ENCODE results near the gene ZNF775. TPM values are rescaled to one million over a fixed set of nuclear protein-coding genes. Genes with fewer than 3 reads are reported as not detected.

ZNF775 gene
- total and polyA plus RNA-seq, 2 of the 13 experiments (the other 11 are each of a cell fraction or from before 2014, with no cell fraction given): 3.1 to 3.2 TPM

GRCh38 chr7:150346922-150347321 is 32.2 kb upstream of the ZNF775 start:
- Histone ChIP-seq H2AFZ (ENCODE audit: low read length) (no peak overlapping the region), H3K9ac (ENCODE audit: insufficient read depth, low read depth, low read length) (no peak overlapping the region), H4K20me1 (ENCODE audit: insufficient read depth, low read length) (no peaks in the 10 kb centered on the region), H3K27me3 (ENCODE audit: control insufficient read depth in 1 of 2, insufficient read depth in 2 of 2, low read length in 2 of 2) (no peaks in the 10 kb centered on the region; a peak in 1 of 5 replicates), H3K27ac (ENCODE audit: extremely low read length, insufficient read depth, low read length) (no peak overlapping the region), H3K36me3 (replicated peaks in 1 of 2; ENCODE audit: control insufficient read depth in 1 of 2, insufficient read depth in 2 of 2, low read length in 2 of 2) (no peaks in the 10 kb centered on the region), H3K4me3 (replicated peaks in 1 of 3; ENCODE audit: insufficient read depth in 1 of 3, low read depth in 2 of 3, low read length in 3 of 3) (no peak overlapping the region), H3K9me3 (ENCODE audit: low read length) (no peaks in the 10 kb centered on the region), H3K79me2 (ENCODE audit: insufficient read depth, low read length) (no peaks in the 10 kb centered on the region), H3K4me1 (ENCODE audit: insufficient read depth, low read length) (peaks cover 23% of the 10 kb centered on the region), H3K4me2 (ENCODE audit: low read depth, low read length) (no peak overlapping the region)
- FAIRE-seq: no peak
- in situ Hi-C loops (cut with HindIII; ENCODE audit: extremely low pct_ligation_motif_present, low pct_unique_long_range_greater_than_20kb): no loop called here
- ATAC-seq: no peak
- POLR2A ChIA-PET: interaction anchor here (0.9 to 2.1 kb wide), 2 partner anchors 8 to 21 kb away, joined by 4 to 8 read pairs; partner anchors contain the start of gene REPIN1
- no peak for DNase-seq (ENCODE audit: low spot score)
- intact Hi-C loops (cut with micrococcal nuclease; ENCODE audit: unreplicated experiment): no loop called here
- 84% methylated on average over 5 of the region's 5 CpGs for WGBS (ENCODE audit: low lambda C conversion rate)
- BruUV-seq (replicated peaks): no TSS peak
- no peak for TF ChIP-seq POLR2AphosphoS5 (IDR thresholded peaks at IDR 0.05; ENCODE audit: low read depth, low read length)
- TF ChIP-seq HNRNPK (IDR thresholded peaks at IDR 0.05; ENCODE audit: low read depth, low read length, poor library complexity, severe bottlenecking): peak; percentile 66
- CTCF ChIA-PET (ENCODE audit: low intra/inter-chr PET ratio, low total read pairs): no interaction called here

- Histone ChIP-seq H4K20me1 (ENCODE audit: insufficient read depth, low read length) (no peaks in the 10 kb centered on the region), H3K9me3 (ENCODE audit: low read length) (no peaks in the 10 kb centered on the region), H3K27ac (ENCODE audit: extremely low read length, insufficient read depth, low read length) (no peak overlapping the region), H3K4me3 (replicated peaks in 1 of 3; ENCODE audit: insufficient read depth in 1 of 3, low read depth in 2 of 3, low read length in 3 of 3) (no peak overlapping the region), H2AFZ (ENCODE audit: low read length) (peak overlapping the region; percentile 54), H3K4me2 (ENCODE audit: low read depth, low read length) (no peak overlapping the region), H3K9ac (ENCODE audit: insufficient read depth, low read depth, low read length) (no peak overlapping the region), H3K79me2 (ENCODE audit: insufficient read depth, low read length) (no peaks in the 10 kb centered on the region), H3K36me3 (replicated peaks in 1 of 2; ENCODE audit: control insufficient read depth in 1 of 2, insufficient read depth in 2 of 2, low read length in 2 of 2) (no peaks in the 10 kb centered on the region), H3K4me1 (ENCODE audit: insufficient read depth, low read length) (peaks cover 35% of the 10 kb centered on the region), H3K27me3 (ENCODE audit: control insufficient read depth in 1 of 2, insufficient read depth in 2 of 2, low read length in 2 of 2) (no peaks in the 10 kb centered on the region)
- FAIRE-seq (no peak), ATAC-seq (no peak), DNase-seq (ENCODE audit: low spot score) (no peak)
- in situ Hi-C loops (cut with HindIII; ENCODE audit: extremely low pct_ligation_motif_present, low pct_unique_long_range_greater_than_20kb) (no loop called here), intact Hi-C loops (cut with micrococcal nuclease; ENCODE audit: unreplicated experiment) (loop anchor here (10.0 kb wide), 1 partner anchor 67 kb away; no protein-coding TSS in a partner anchor)
- ChIA-PET POLR2A (interaction anchor here (1.3 to 5.8 kb wide), 2 partner anchors 11 to 18 kb away, joined by 3 to 58 read pairs; partner anchors contain the start of genes RARRES2 and REPIN1), CTCF (ENCODE audit: low intra/inter-chr PET ratio, low total read pairs) (no interaction called here)
- BruUV-seq (replicated peaks): no TSS peak
- 52% methylated on average over 8 of the region's 8 CpGs for WGBS (ENCODE audit: low lambda C conversion rate)
- TF ChIP-seq POGZ (CRISPR knock-in tag; IDR thresholded peaks at IDR 0.05): no peak
- TF ChIP-seq ZNF670 (CRISPR knock-in tag; IDR thresholded peaks at IDR 0.05; ENCODE audit: borderline replicate concordance): no peak
- no peak for TF ChIP-seq ZFP41 (CRISPR knock-in tag; IDR thresholded peaks at IDR 0.05; ENCODE audit: borderline replicate concordance)
- TF ChIP-seq ZNF460 (CRISPR knock-in tag; IDR thresholded peaks at IDR 0.05; ENCODE audit: borderline replicate concordance): no peak
- TF ChIP-seq GATAD1 (CRISPR knock-in tag; IDR thresholded peaks at IDR 0.05): no peak
- no peak for TF ChIP-seq ZNF790 (CRISPR knock-in tag; IDR thresholded peaks at IDR 0.05; ENCODE audit: borderline replicate concordance)
- TF ChIP-seq ZNF777 (CRISPR knock-in tag; IDR thresholded peaks at IDR 0.05): no peak
- no peak for TF ChIP-seq HNF4A (CRISPR knock-in tag; IDR thresholded peaks at IDR 0.05)
- TF ChIP-seq MIER2 (CRISPR knock-in tag; IDR thresholded peaks at IDR 0.05): no peak
- TF ChIP-seq ZNF557 (CRISPR knock-in tag; IDR thresholded peaks at IDR 0.05): no peak
- no peak for TF ChIP-seq PLSCR1 (CRISPR knock-in tag; IDR thresholded peaks at IDR 0.05; ENCODE audit: borderline replicate concordance)
- TF ChIP-seq NCOA5 (CRISPR knock-in tag; IDR thresholded peaks at IDR 0.05): no peak
- no peak for TF ChIP-seq ZMAT5 (CRISPR knock-in tag; IDR thresholded peaks at IDR 0.05; ENCODE audit: borderline replicate concordance, low read depth)
- no peak for TF ChIP-seq MEF2D (CRISPR knock-in tag; IDR thresholded peaks at IDR 0.05)
- no peak for TF ChIP-seq ZNF704 (CRISPR knock-in tag; IDR thresholded peaks at IDR 0.05; ENCODE audit: borderline replicate concordance)
These were observed 27.4 kb upstream of the ZNF775 start for GRCh38 chr7:150351587-150352194.
